Measurements from ENCODE around the gene RNASE8.

Gene RNASE8

GRCh38 chr14:21055432-21056117 lies 2.0 kb upstream of the RNASE8 start:
- TF ChIP-seq CTCF (IDR thresholded peaks at IDR 0.05), result no peak
- no peak for TF ChIP-seq ZFX (IDR thresholded peaks at IDR 0.05; ENCODE audit: borderline replicate concordance)
- no peak overlapping the region for H3K27ac ChIP-seq

GRCh38 chr14:21056520-21057163 lies 980 bp upstream of the RNASE8 start:
- H3K27ac ChIP-seq, result no peak overlapping the region
- no peak for TF ChIP-seq ZFX (IDR thresholded peaks at IDR 0.05; ENCODE audit: borderline replicate concordance)
- TF ChIP-seq CTCF (IDR thresholded peaks at IDR 0.05), result no peak

GRCh38 chr14:21058903-21059302 lies 1.3 kb downstream of the RNASE8 start:
- no peak for TF ChIP-seq CTCF (IDR thresholded peaks at IDR 0.05)
- TF ChIP-seq ZFX (IDR thresholded peaks at IDR 0.05; ENCODE audit: borderline replicate concordance), result no peak
- no peak overlapping the region for H3K27ac ChIP-seq

- H3K27ac ChIP-seq, result no peak overlapping the region
- no peak for TF ChIP-seq CTCF (IDR thresholded peaks at IDR 0.05)
- TF ChIP-seq ZFX (IDR thresholded peaks at IDR 0.05; ENCODE audit: borderline replicate concordance), result no peak
These were observed 2.4 kb downstream of the RNASE8 start for GRCh38 chr14:21059842-21060613.

- no peak for TF ChIP-seq ZFX (IDR thresholded peaks at IDR 0.05; ENCODE audit: borderline replicate concordance)
- no peak for TF ChIP-seq CTCF (IDR thresholded peaks at IDR 0.05)
These were observed 3.2 kb downstream of the RNASE8 start for GRCh38 chr14:21060614-21061346.

GRCh38 chr14:21061347-21061668 lies 3.7 kb downstream of the RNASE8 start:
- TF ChIP-seq ZFX (IDR thresholded peaks at IDR 0.05; ENCODE audit: borderline replicate concordance) (no peak), CTCF (IDR thresholded peaks at IDR 0.05) (no peak)
- H3K27ac ChIP-seq, result no peak overlapping the region

More at GRCh38 chr14:21060614-21061346, 3.2 kb downstream of the RNASE8 start:
- no peak overlapping the region for H3K27ac ChIP-seq
